ENCODE measurements around the gene TEX2. TPM values are rescaled to one million over a fixed set of nuclear protein-coding genes. Genes with fewer than 3 reads are reported as not detected.

TEX2 gene
- total and polyA plus RNA-seq, 2 experiments from 2014 or later: 18.7 to 23.5 TPM

GRCh38 chr17:64253470-64253869 lies 9.6 kb downstream of the TEX2 start:
- no peak overlapping the region for H3K27ac ChIP-seq
- H3K36me3 ChIP-seq: no peaks in the 10 kb centered on the region
- no peak overlapping the region for H3K4me3 ChIP-seq
- peaks cover 9% of the 10 kb centered on the region for H3K4me1 ChIP-seq (ENCODE audit: low read depth)
- H3K27me3 ChIP-seq: no peaks in the 10 kb centered on the region
- no peak for DNase-seq (ENCODE audit: low read depth in 1 of 2, low spot score in 1 of 2)
- H3K9me3 ChIP-seq (ENCODE audit: low read depth): no peaks in the 10 kb centered on the region
- no peak for TF ChIP-seq CTCF (IDR thresholded peaks at IDR 0.05; ENCODE audit: low read depth, low read length)

- DNase-seq (ENCODE audit: low read depth in 1 of 2, low spot score in 1 of 2): no peak
- Histone ChIP-seq H3K27ac (no peak overlapping the region), H3K36me3 (no peaks in the 10 kb centered on the region), H3K4me1 (ENCODE audit: low read depth) (peaks cover 16% of the 10 kb centered on the region), H3K27me3 (no peaks in the 10 kb centered on the region), H3K9me3 (ENCODE audit: low read depth) (no peaks in the 10 kb centered on the region), H3K4me3 (no peak overlapping the region)
- TF ChIP-seq CTCF (IDR thresholded peaks at IDR 0.05; ENCODE audit: low read depth, low read length): no peak
These were observed 10.2 kb downstream of the TEX2 start for GRCh38 chr17:64252831-64253230.

GRCh38 chr17:64250233-64250835 lies 12.7 kb downstream of the TEX2 start:
- Histone ChIP-seq H3K9me3 (ENCODE audit: low read depth) (no peaks in the 10 kb centered on the region), H3K4me1 (ENCODE audit: low read depth) (peaks cover 16% of the 10 kb centered on the region), H3K4me3 (no peak overlapping the region), H3K27ac (peak overlapping the region; percentile 45), H3K36me3 (no peaks in the 10 kb centered on the region), H3K27me3 (no peaks in the 10 kb centered on the region)
- no peak for TF ChIP-seq CTCF (IDR thresholded peaks at IDR 0.05; ENCODE audit: low read depth, low read length)
- DNase-seq (ENCODE audit: low read depth in 1 of 2, low spot score in 1 of 2): no peak

- TF ChIP-seq CTCF (IDR thresholded peaks at IDR 0.05; ENCODE audit: low read depth, low read length): no peak
These were observed 15.2 kb downstream of the TEX2 start for GRCh38 chr17:64247836-64248235.

GRCh38 chr17:64245218-64246145 lies 17.6 kb downstream of the TEX2 start:
- TF ChIP-seq CTCF (IDR thresholded peaks at IDR 0.05; ENCODE audit: low read depth, low read length): no peak
- H3K27ac ChIP-seq: no peak overlapping the region
- H3K36me3 ChIP-seq: no peaks in the 10 kb centered on the region
- no peak overlapping the region for H3K4me3 ChIP-seq
- H3K27me3 ChIP-seq: no peaks in the 10 kb centered on the region
- no peak for DNase-seq (ENCODE audit: low read depth in 1 of 2, low spot score in 1 of 2)
- no peaks in the 10 kb centered on the region for H3K9me3 ChIP-seq (ENCODE audit: low read depth)
- peaks cover 43% of the 10 kb centered on the region for H3K4me1 ChIP-seq (ENCODE audit: low read depth)

More at GRCh38 chr17:64247836-64248235, 15.2 kb downstream of the TEX2 start:
- Histone ChIP-seq H3K4me3 (no peak overlapping the region), H3K9me3 (ENCODE audit: low read depth) (no peaks in the 10 kb centered on the region), H3K27ac (no peak overlapping the region), H3K36me3 (no peaks in the 10 kb centered on the region), H3K4me1 (ENCODE audit: low read depth) (peaks cover 36% of the 10 kb centered on the region), H3K27me3 (no peaks in the 10 kb centered on the region)
- DNase-seq (ENCODE audit: low read depth in 1 of 2, low spot score in 1 of 2): no peak

All from cardiac muscle cell (in vitro differentiated cells and primary cell).